GM18505 (cell line): ENCODE measurements around the gene ACSM3.
"Not testable (repeated sequence)": the region's sequence is repeated elsewhere in the genome, so short reads cannot be mapped to it uniquely, and the experiment has no call there.

Experiments
- ATAC-seq: cut with Tn5 transposase; IDR thresholded peaks from one replicate; pipeline ENCODE4 v1.9.1; 2021; ENCODE audit not compliant: unreplicated experiment
- POLR2A ChIP-seq: IDR thresholded peaks from 4 replicates; pipeline ENCODE4 v1.6.1; 2011; ENCODE audit warnings: borderline replicate concordance; ENCODE audit not compliant: insufficient read depth, insufficient read length; ENCODE audit errors: extremely low read depth

Gene ACSM3

GRCh38 chr16:20768818-20769217 lies 5.0 kb downstream of the ACSM3 start:
- ATAC-seq = no peak
- no peak for TF ChIP-seq POLR2A

GRCh38 chr16:20773679-20774078 lies 9.9 kb downstream of the ACSM3 start:
- ATAC-seq = no peak
- no peak for TF ChIP-seq POLR2A

- ATAC-seq = no peak
- TF ChIP-seq POLR2A = no peak
These were observed 11.0 kb downstream of the ACSM3 start for GRCh38 chr16:20774703-20775362.

GRCh38 chr16:20781697-20782096 lies 17.9 kb downstream of the ACSM3 start:
- no peak for ATAC-seq
- TF ChIP-seq POLR2A = no peak

GRCh38 chr16:20782470-20782869 lies 18.7 kb downstream of the ACSM3 start:
- TF ChIP-seq POLR2A = no peak
- no peak for ATAC-seq

GRCh38 chr16:20784204-20784603 lies 20.4 kb downstream of the ACSM3 start:
- ATAC-seq = no peak

GRCh38 chr16:20789130-20789529 lies 25.3 kb downstream of the ACSM3 start:
- no peak for TF ChIP-seq POLR2A
- no peak for ATAC-seq

More at GRCh38 chr16:20784204-20784603, 20.4 kb downstream of the ACSM3 start:
- TF ChIP-seq POLR2A = no peak

GRCh38 chr16:20791923-20792612 lies 28.3 kb downstream of the ACSM3 start:
- no peak for TF ChIP-seq POLR2A
- ATAC-seq = no peak

GRCh38 chr16:20798364-20798763 lies 34.5 kb downstream of the ACSM3 start:
- TF ChIP-seq POLR2A = no peak
- ATAC-seq = no peak

GRCh38 chr16:20799599-20799998 lies 35.8 kb downstream of the ACSM3 start:
- no peak for TF ChIP-seq POLR2A
- no peak for ATAC-seq

- TF ChIP-seq POLR2A = no peak
- no peak for ATAC-seq
These were observed 37.5 kb downstream of the ACSM3 start for GRCh38 chr16:20801278-20801677.

GRCh38 chr16:20803192-20803560 lies 39.4 kb downstream of the ACSM3 start:
- TF ChIP-seq POLR2A = no peak
- ATAC-seq = no peak

- ATAC-seq = no peak
- no peak for TF ChIP-seq POLR2A
These were observed 39.9 kb downstream of the ACSM3 start for GRCh38 chr16:20803561-20804214.

- not testable (repeated sequence) for ATAC-seq
These were observed 41.9 kb downstream of the ACSM3 start for GRCh38 chr16:20805684-20806167.
